HepG2 (cell line): Measurements from ENCODE around the gene GSPT1. TPM values are rescaled to one million over a fixed set of nuclear protein-coding genes. Genes with fewer than 3 reads are reported as not detected.

Experiments
- EEA1 ChIP-seq: sonication (generic); formaldehyde crosslinking; IDR thresholded peaks from 2 replicates; pipeline ENCODE4 v1.5.1; 2020; ENCODE audit warnings: mild to moderate bottlenecking, missing genetic modification reagents, borderline replicate concordance
- FOSL1 ChIP-seq: sonication (generic); formaldehyde crosslinking; IDR thresholded peaks from 2 replicates; pipeline ENCODE4 v1.9.0; 2021; ENCODE audit warnings: missing genetic modification reagents, borderline replicate concordance
- KDM3A ChIP-seq: IDR thresholded peaks from 2 replicates; pipeline ENCODE4 v1.6.1; 2018; ENCODE audit warnings: low read depth, missing compliant biosample characterization
- MEIS1 ChIP-seq: sonication (generic); formaldehyde crosslinking; IDR thresholded peaks from 2 replicates; pipeline ENCODE4 v1.9.0; 2021; ENCODE audit warnings: mild to moderate bottlenecking, missing genetic modification reagents, moderate library complexity, borderline replicate concordance
- MTA1 ChIP-seq: sonication (generic); formaldehyde crosslinking; IDR thresholded peaks from 2 replicates; pipeline ENCODE4 v1.4.0; 2020; ENCODE audit warnings: missing genetic modification reagents, mild to moderate bottlenecking, borderline replicate concordance
- PLRG1 ChIP-seq: fragments of 450-650 bp; conservative IDR thresholded peaks from 2 replicates; pipeline ENCODE4 v1.6.1; 2016
- RARA ChIP-seq: IDR thresholded peaks from 2 replicates; pipeline ENCODE4 v1.6.1; 2016; ENCODE audit warnings: missing genetic modification reagents, missing compliant biosample characterization
- SIX4 ChIP-seq: sonication (generic); formaldehyde crosslinking; IDR thresholded peaks from 2 replicates; pipeline ENCODE4 v1.4.0; 2020; ENCODE audit warnings: missing genetic modification reagents
- SOX6 ChIP-seq, 2 experiments: fragments of 450-650 bp in 1 of 2; sonication (generic) in 1 of 2; formaldehyde crosslinking in 1 of 2; IDR thresholded peaks; 2 replicates each; pipeline versions ENCODE4 v1.4.0 to v1.6.1; 2017 to 2020; ENCODE audit warnings: antibody characterized with exemption in 1 of 2, mild to moderate bottlenecking in 1 of 2, missing genetic modification reagents in 1 of 2
- SPEN ChIP-seq: sonication (generic); formaldehyde crosslinking; IDR thresholded peaks from 2 replicates; pipeline ENCODE4 v1.5.1; 2020; ENCODE audit warnings: low read depth, mild to moderate bottlenecking, missing genetic modification reagents
- STAG1 ChIP-seq: sonication (generic); formaldehyde crosslinking; IDR thresholded peaks from 2 replicates; pipeline ENCODE4 v1.4.0; 2020; ENCODE audit warnings: missing genetic modification reagents
- ZMYM4 ChIP-seq: sonication (generic); formaldehyde crosslinking; IDR thresholded peaks from 2 replicates; pipeline ENCODE4 v1.8.1; 2023; ENCODE audit warnings: mild to moderate bottlenecking, missing genetic modification reagents
- ZNF24 ChIP-seq: fragments of 450-650 bp; IDR thresholded peaks from 2 replicates; pipeline ENCODE4 v1.6.1; 2017; ENCODE audit warnings: antibody characterized with exemption, mild to moderate bottlenecking
- ZNF263 ChIP-seq: sonication (generic); formaldehyde crosslinking; IDR thresholded peaks from 2 replicates; pipeline ENCODE4 v1.4.0; 2020; ENCODE audit warnings: missing genetic modification reagents
- ZNF674 ChIP-seq: sonication (generic); formaldehyde crosslinking; IDR thresholded peaks from 2 replicates; pipeline ENCODE4 v1.5.0; 2020; ENCODE audit warnings: low read depth, mild to moderate bottlenecking, missing genetic modification reagents
- polyA plus RNA-seq, 8 experiments: library from polyadenylated mRNA; depleted of rRNA in 3 of 8; stranded (reverse) in 7 of 8; unstranded in 1 of 8; fragments of >200 nt; fragmentation: Illumina TruSeq in 4 of 8; extraction: Trizol in 4 of 8; gene quantifications; 2 replicates each; pipeline versions ENCODE4 v1.2.1 to v1.2.3, GENCODE V29; 2011 to 2016; ENCODE audit warnings: low read depth in 4 of 8, missing spikeins in 1 of 8, mixed read lengths in 1 of 8; ENCODE audit not compliant: insufficient read depth in 1 of 8
- total RNA-seq, 5 experiments: library from RNA; depleted of rRNA; stranded (reverse); fragments of >200 nt; fragmentation: Illumina TruSeq; extraction: Trizol; gene quantifications; 2 replicates each; pipeline ENCODE4 v1.2.3, GENCODE V29; 2016; ENCODE audit warnings: low read depth in 1 of 5
- TF ChIP-seq, protein P1 (sequence below): sonication (generic); formaldehyde crosslinking; IDR thresholded peaks from 2 replicates; pipeline ENCODE4 v1.8.0; 2022; ENCODE audit warnings: mild to moderate bottlenecking, missing genetic modification reagents
- TF ChIP-seq, protein P2 (sequence below): sonication (generic); formaldehyde crosslinking; IDR thresholded peaks from 2 replicates; pipeline ENCODE4 v1.4.0; 2020; ENCODE audit warnings: missing genetic modification reagents
- TF ChIP-seq, protein P3 (sequence below): sonication (generic); formaldehyde crosslinking; IDR thresholded peaks from 2 replicates; pipeline ENCODE4 v1.4.0; 2020; ENCODE audit warnings: mild to moderate bottlenecking, missing genetic modification reagents
- TF ChIP-seq, protein P4 (sequence below): sonication (generic); formaldehyde crosslinking; IDR thresholded peaks from 2 replicates; pipeline ENCODE4 v1.8.0; 2022; ENCODE audit warnings: low read depth, missing genetic modification reagents
- TF ChIP-seq, protein P5 (sequence below): IDR thresholded peaks from 2 replicates; pipeline ENCODE4 v1.6.1; 2018; ENCODE audit warnings: missing genetic modification reagents, mild to moderate bottlenecking, missing compliant biosample characterization

GSPT1 gene
- total and polyA plus RNA-seq, 2 of the 13 experiments (the other 11 are each of a cell fraction or from before 2014, with no cell fraction given) = 120 to 316 TPM

DNA sequence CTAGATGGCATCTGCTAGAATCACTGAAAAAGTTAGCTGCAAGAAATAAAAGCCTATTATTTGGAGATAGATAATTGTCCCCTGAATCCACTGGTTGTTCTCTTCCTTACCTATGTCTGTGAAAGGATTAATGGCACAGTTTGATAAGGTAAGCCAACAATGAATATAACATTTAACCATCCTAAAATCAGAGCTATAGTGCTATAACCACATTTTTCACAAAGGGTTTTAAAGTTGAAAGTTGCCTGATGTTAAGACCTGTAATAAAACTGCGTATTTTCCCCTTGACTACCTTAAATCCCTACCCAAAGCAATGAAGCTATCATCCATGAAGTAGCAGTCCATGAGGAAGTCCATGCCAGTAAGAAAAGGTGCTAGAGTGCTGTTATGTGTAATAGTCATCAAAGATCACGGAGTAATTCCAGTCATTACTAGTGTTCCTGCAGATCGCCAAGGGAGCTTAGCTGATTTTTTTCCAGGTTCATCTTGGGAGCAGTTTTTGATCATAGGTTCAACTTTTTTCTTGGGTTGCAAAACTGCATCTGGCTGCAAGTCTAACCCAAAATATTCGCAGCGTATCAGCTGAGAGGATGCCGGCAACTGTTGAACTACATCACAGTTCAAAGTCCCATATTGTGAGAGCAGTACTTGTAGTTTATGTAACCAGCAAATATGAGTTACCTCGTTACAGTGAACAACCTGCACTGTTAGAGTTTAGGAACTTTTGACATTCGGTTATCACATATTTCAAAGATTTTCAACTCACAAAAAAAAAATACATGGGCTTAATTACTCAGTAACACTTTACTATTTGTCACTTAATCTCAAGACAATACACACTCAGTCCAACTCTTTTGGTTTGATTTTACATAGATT is 46.2 kb downstream of the GSPT1 start (continued):
- TF ChIP-seq ZNF263 (CRISPR knock-in tag) (peak; percentile 28; the same call in 1 of the 2 replicates), MEIS1 (CRISPR knock-in tag) (no peak), SIX4 (CRISPR knock-in tag) (peak; percentile 64; the same call in 1 of the 2 replicates), ZNF24 (peak; percentile 24; the same call in 1 of the 2 replicates), KDM3A (CRISPR knock-in tag) (no peak), PLRG1 (no peak), SOX6 (IDR thresholded peaks at IDR 0.05) (no peak), SOX6 (CRISPR knock-in tag; IDR thresholded peaks at IDR 0.05) (peak; percentile 81), STAG1 (CRISPR knock-in tag) (no peak), SPEN (peak; percentile 24; the same call in 1 of the 2 replicates), ZMYM4 (CRISPR knock-in tag) (peak; percentile 61; the same call in 1 of the 2 replicates), MTA1 (no peak), EEA1 (CRISPR knock-in tag) (no peak), RARA (peak; percentile 69), ZNF674 (no peak), FOSL1 (CRISPR knock-in tag) (no peak)
- TF ChIP-seq, protein P1, sequence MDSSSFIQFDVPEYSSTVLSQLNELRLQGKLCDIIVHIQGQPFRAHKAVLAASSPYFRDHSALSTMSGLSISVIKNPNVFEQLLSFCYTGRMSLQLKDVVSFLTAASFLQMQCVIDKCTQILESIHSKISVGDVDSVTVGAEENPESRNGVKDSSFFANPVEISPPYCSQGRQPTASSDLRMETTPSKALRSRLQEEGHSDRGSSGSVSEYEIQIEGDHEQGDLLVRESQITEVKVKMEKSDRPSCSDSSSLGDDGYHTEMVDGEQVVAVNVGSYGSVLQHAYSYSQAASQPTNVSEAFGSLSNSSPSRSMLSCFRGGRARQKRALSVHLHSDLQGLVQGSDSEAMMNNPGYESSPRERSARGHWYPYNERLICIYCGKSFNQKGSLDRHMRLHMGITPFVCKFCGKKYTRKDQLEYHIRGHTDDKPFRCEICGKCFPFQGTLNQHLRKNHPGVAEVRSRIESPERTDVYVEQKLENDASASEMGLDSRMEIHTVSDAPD (CRISPR knock-in tag) = peak; percentile 22; the same call in 1 of the 2 replicates
- TF ChIP-seq, protein P2, sequence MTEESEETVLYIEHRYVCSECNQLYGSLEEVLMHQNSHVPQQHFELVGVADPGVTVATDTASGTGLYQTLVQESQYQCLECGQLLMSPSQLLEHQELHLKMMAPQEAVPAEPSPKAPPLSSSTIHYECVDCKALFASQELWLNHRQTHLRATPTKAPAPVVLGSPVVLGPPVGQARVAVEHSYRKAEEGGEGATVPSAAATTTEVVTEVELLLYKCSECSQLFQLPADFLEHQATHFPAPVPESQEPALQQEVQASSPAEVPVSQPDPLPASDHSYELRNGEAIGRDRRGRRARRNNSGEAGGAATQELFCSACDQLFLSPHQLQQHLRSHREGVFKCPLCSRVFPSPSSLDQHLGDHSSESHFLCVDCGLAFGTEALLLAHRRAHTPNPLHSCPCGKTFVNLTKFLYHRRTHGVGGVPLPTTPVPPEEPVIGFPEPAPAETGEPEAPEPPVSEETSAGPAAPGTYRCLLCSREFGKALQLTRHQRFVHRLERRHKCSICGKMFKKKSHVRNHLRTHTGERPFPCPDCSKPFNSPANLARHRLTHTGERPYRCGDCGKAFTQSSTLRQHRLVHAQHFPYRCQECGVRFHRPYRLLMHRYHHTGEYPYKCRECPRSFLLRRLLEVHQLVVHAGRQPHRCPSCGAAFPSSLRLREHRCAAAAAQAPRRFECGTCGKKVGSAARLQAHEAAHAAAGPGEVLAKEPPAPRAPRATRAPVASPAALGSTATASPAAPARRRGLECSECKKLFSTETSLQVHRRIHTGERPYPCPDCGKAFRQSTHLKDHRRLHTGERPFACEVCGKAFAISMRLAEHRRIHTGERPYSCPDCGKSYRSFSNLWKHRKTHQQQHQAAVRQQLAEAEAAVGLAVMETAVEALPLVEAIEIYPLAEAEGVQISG = 0 out of 2 replicates have a peak, but pooled peaks have one; percentile 38
- TF ChIP-seq, protein P3, sequence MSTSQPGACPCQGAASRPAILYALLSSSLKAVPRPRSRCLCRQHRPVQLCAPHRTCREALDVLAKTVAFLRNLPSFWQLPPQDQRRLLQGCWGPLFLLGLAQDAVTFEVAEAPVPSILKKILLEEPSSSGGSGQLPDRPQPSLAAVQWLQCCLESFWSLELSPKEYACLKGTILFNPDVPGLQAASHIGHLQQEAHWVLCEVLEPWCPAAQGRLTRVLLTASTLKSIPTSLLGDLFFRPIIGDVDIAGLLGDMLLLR (CRISPR knock-in tag) = no peak
- TF ChIP-seq, protein P4, sequence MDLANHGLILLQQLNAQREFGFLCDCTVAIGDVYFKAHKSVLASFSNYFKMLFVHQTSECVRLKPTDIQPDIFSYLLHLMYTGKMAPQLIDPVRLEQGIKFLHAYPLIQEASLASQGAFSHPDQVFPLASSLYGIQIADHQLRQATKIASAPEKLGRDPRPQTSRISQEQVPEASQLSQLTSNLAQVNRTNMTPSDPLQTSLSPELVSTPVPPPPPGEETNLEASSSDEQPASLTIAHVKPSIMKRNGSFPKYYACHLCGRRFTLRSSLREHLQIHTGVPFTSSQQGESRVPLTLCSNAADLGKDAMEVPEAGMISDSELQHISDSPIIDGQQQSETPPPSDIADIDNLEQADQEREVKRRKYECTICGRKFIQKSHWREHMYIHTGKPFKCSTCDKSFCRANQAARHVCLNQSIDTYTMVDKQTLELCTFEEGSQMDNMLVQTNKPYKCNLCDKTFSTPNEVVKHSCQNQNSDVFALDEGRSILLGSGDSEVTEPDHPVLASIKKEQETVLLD (CRISPR knock-in tag) = no peak
- TF ChIP-seq, protein P5, sequence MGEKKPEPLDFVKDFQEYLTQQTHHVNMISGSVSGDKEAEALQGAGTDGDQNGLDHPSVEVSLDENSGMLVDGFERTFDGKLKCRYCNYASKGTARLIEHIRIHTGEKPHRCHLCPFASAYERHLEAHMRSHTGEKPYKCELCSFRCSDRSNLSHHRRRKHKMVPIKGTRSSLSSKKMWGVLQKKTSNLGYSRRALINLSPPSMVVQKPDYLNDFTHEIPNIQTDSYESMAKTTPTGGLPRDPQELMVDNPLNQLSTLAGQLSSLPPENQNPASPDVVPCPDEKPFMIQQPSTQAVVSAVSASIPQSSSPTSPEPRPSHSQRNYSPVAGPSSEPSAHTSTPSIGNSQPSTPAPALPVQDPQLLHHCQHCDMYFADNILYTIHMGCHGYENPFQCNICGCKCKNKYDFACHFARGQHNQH = peak; percentile 79; the same call in 1 of the 2 replicates
